Mesenchymal stem cell (in vitro differentiated cells and primary cell): ENCODE results near the gene LRP1.
"Not testable (repeated sequence)": the region's sequence is repeated elsewhere in the genome, so short reads cannot be mapped to it uniquely, and the experiment has no call there.

Source experiments
- DNase-seq: peaks from one replicate; pipeline ENCODE4 v3.0.0-alpha.2; 2013
- H2AFZ ChIP-seq: one replicate; pipeline ENCODE4 v1.6.1; 2013; ENCODE audit warnings: low read depth, mild to moderate bottlenecking, control low read depth, inconsistent platforms, low read length, moderate library complexity
- H2AK5ac ChIP-seq: 2 replicates; pipeline ENCODE4 v1.6.1; 2013; ENCODE audit warnings: low read length, moderate library complexity, mild to moderate bottlenecking, inconsistent platforms; ENCODE audit not compliant: severe bottlenecking
- H2BK120ac ChIP-seq: one replicate; pipeline ENCODE4 v1.6.1; 2013; ENCODE audit warnings: low read depth, mild to moderate bottlenecking, inconsistent platforms, low read length, moderate library complexity
- H2BK12ac ChIP-seq, 2 experiments: one replicate each; pipeline ENCODE4 v1.6.1; 2013; ENCODE audit warnings: inconsistent platforms in 2 of 2, low read length in 2 of 2, mild to moderate bottlenecking in 2 of 2, moderate library complexity in 2 of 2, control low read depth in 1 of 2
- H2BK15ac ChIP-seq: one replicate; pipeline ENCODE4 v1.6.1; 2013; ENCODE audit warnings: mild to moderate bottlenecking, low read depth, inconsistent platforms; ENCODE audit not compliant: poor library complexity, severe bottlenecking
- H2BK5ac ChIP-seq: 2 replicates; pipeline ENCODE4 v1.6.1; 2013; ENCODE audit warnings: low read depth, mild to moderate bottlenecking, low read length, control low read depth, inconsistent platforms; ENCODE audit not compliant: poor library complexity, severe bottlenecking
- H3K14ac ChIP-seq, 2 experiments: one replicate each; pipeline ENCODE4 v1.6.1; 2013; ENCODE audit warnings: inconsistent platforms in 2 of 2, low read length in 2 of 2, control low read depth in 1 of 2, mild to moderate bottlenecking in 1 of 2, moderate library complexity in 1 of 2
- H3K18ac ChIP-seq, 2 experiments: one replicate each; pipeline ENCODE4 v1.6.1; 2013; ENCODE audit warnings: inconsistent platforms in 2 of 2, low read length in 2 of 2, control low read depth in 1 of 2, low read depth in 1 of 2, mild to moderate bottlenecking in 1 of 2
- H3K23ac ChIP-seq, 2 experiments: one replicate each; pipeline ENCODE4 v1.6.1; 2013; ENCODE audit warnings: inconsistent platforms in 2 of 2, low read length in 2 of 2, mild to moderate bottlenecking in 2 of 2, moderate library complexity in 2 of 2, control low read depth in 1 of 2
- H3K27ac ChIP-seq: 2 replicates; pipeline ENCODE4 v1.5.1; 2013; ENCODE audit warnings: mild to moderate bottlenecking, moderate library complexity, low read length, control low read depth, inconsistent platforms; ENCODE audit not compliant: poor library complexity, severe bottlenecking
- H3K27me3 ChIP-seq, 2 experiments: 2 replicates each; pipeline versions ENCODE4 v1.6.1 to v1.7.0; 2013; ENCODE audit warnings: low read length in 2 of 2, mild to moderate bottlenecking in 2 of 2, moderate library complexity in 2 of 2, control low read depth in 1 of 2, inconsistent platforms in 1 of 2; ENCODE audit not compliant: control insufficient read depth in 1 of 2, insufficient read depth in 1 of 2
- H3K36me3 ChIP-seq, 2 experiments: 2 replicates each; pipeline versions ENCODE4 v1.6.1 to v1.7.0; 2013; ENCODE audit warnings: low read length in 2 of 2, control low read depth in 1 of 2, inconsistent platforms in 1 of 2, low read depth in 1 of 2, mild to moderate bottlenecking in 1 of 2; ENCODE audit not compliant: insufficient read depth in 2 of 2, control insufficient read depth in 1 of 2
- H3K4ac ChIP-seq, 2 experiments: one replicate each; pipeline ENCODE4 v1.6.1; 2013; ENCODE audit warnings: inconsistent platforms in 2 of 2, low read length in 2 of 2, mild to moderate bottlenecking in 2 of 2, moderate library complexity in 2 of 2, control low read depth in 1 of 2, low read depth in 1 of 2
- H3K4me1 ChIP-seq: 2 replicates; pipeline ENCODE4 v1.6.1; 2013; ENCODE audit warnings: low read depth, low read length, control low read depth; ENCODE audit not compliant: control insufficient read depth, insufficient read depth
- H3K4me2 ChIP-seq: 2 replicates; pipeline ENCODE4 v1.6.1; 2013; ENCODE audit warnings: low read length, mild to moderate bottlenecking, inconsistent platforms; ENCODE audit not compliant: poor library complexity, severe bottlenecking
- H3K4me3 ChIP-seq, 2 experiments: 2 replicates each; pipeline versions ENCODE4 v1.5.1 to v1.7.0; 2013; ENCODE audit warnings: low read length in 2 of 2, mild to moderate bottlenecking in 2 of 2, control low read depth in 1 of 2, low read depth in 1 of 2; ENCODE audit not compliant: insufficient read depth in 1 of 2
- H3K79me1 ChIP-seq: replicated peaks from 2 replicates; pipeline ENCODE4 v1.6.1; 2013; ENCODE audit warnings: mild to moderate bottlenecking, control low read depth, low read length, inconsistent platforms; ENCODE audit not compliant: poor library complexity, severe bottlenecking
- H3K9ac ChIP-seq: 2 replicates; pipeline ENCODE4 v1.7.0; 2013; ENCODE audit warnings: mild to moderate bottlenecking, low read length, moderate library complexity
- H3K9me3 ChIP-seq: 2 replicates; pipeline ENCODE4 v1.7.0; 2013; ENCODE audit warnings: mild to moderate bottlenecking, low read length; ENCODE audit not compliant: control insufficient read depth
- H4K8ac ChIP-seq: one replicate; pipeline ENCODE4 v1.6.1; 2013; ENCODE audit warnings: inconsistent platforms, mild to moderate bottlenecking, low read length, moderate library complexity
- H4K91ac ChIP-seq: one replicate; pipeline ENCODE4 v1.6.1; 2013; ENCODE audit warnings: mild to moderate bottlenecking, low read length, inconsistent platforms
- WGBS: methylation state at CpG from one replicate; pipeline ENCODE4 v1.1.7; 2013; ENCODE audit warnings: mixed read lengths; 5-methylcytosine and 5-hydroxymethylcytosine counted together

LRP1 gene

GRCh38 chr12:57118711-57119271 is 9.5 kb upstream of the LRP1 start:
- no peak overlapping the region for H2BK12ac ChIP-seq

GRCh38 chr12:57119294-57120085 is 8.8 kb upstream of the LRP1 start:
- Histone ChIP-seq H3K36me3 (no peaks in the 10 kb centered on the region), H2BK12ac (no peak overlapping the region)
- WGBS: 98% methylated on average over 3 of the region's 5 CpGs

More at GRCh38 chr12:57118711-57119271, 9.5 kb upstream of the LRP1 start:
- no peak overlapping the region for H3K27ac ChIP-seq
- H3K14ac ChIP-seq: no peak overlapping the region
- H3K79me1 ChIP-seq: no peaks in the 10 kb centered on the region
- WGBS: 85% methylated on average over 1 of the region's 1 CpG
- no peak overlapping the region for H3K9ac ChIP-seq
- no peak overlapping the region for H2AK5ac ChIP-seq
- DNase-seq: no peak
- H2BK120ac ChIP-seq: no peak overlapping the region
- no peaks in the 10 kb centered on the region for H3K27me3 ChIP-seq
- H2BK5ac ChIP-seq: no peak overlapping the region
- peak overlapping the region; percentile 60 for H2AFZ ChIP-seq
- H4K8ac ChIP-seq: no peak overlapping the region
- no peak overlapping the region for H3K4me2 ChIP-seq
- H3K23ac ChIP-seq: no peak overlapping the region
- H3K36me3 ChIP-seq: no peaks in the 10 kb centered on the region
- H4K91ac ChIP-seq: peak overlapping the region; percentile 7
- H3K9me3 ChIP-seq: no peaks in the 10 kb centered on the region
- no peak overlapping the region for H3K18ac ChIP-seq
- H2BK15ac ChIP-seq: no peak overlapping the region
- no peak overlapping the region for H3K4ac ChIP-seq
- H3K4me3 ChIP-seq: no peak overlapping the region
- H3K4me1 ChIP-seq: no peaks in the 10 kb centered on the region

GRCh38 chr12:57120718-57121117 is 7.6 kb upstream of the LRP1 start:
- H3K4ac ChIP-seq, H3K23ac ChIP-seq, H3K4me3 ChIP-seq, H3K4me1 ChIP-seq, H2AK5ac ChIP-seq, H2BK12ac ChIP-seq, H3K4me2 ChIP-seq, H3K27me3 ChIP-seq, H4K8ac ChIP-seq, H2BK120ac ChIP-seq, H4K91ac ChIP-seq, H3K36me3 ChIP-seq, H3K9ac ChIP-seq, H3K27ac ChIP-seq, H3K14ac ChIP-seq, H2BK5ac ChIP-seq, H2AFZ ChIP-seq, H3K79me1 ChIP-seq, H3K9me3 ChIP-seq, H3K18ac ChIP-seq, H2BK15ac ChIP-seq, DNase-seq: not testable (repeated sequence)
- WGBS: 93% methylated on average over 8 of the region's 11 CpGs

More at GRCh38 chr12:57119294-57120085, 8.8 kb upstream of the LRP1 start:
- Histone ChIP-seq H3K4me3 (no peak overlapping the region), H3K4ac (no peak overlapping the region), H2BK120ac (no peak overlapping the region), H3K14ac (no peak overlapping the region), H2AFZ (peak overlapping the region; percentile 60), H3K9ac (no peak overlapping the region), H3K27ac (no peak overlapping the region), H3K18ac (no peak overlapping the region), H3K79me1 (no peaks in the 10 kb centered on the region), H3K9me3 (no peaks in the 10 kb centered on the region), H3K4me2 (no peak overlapping the region), H4K8ac (no peak overlapping the region), H2AK5ac (no peak overlapping the region), H2BK15ac (no peak overlapping the region), H2BK5ac (no peak overlapping the region), H3K23ac (no peak overlapping the region), H3K27me3 (no peaks in the 10 kb centered on the region), H3K4me1 (no peaks in the 10 kb centered on the region), H4K91ac (no peak overlapping the region)
- DNase-seq: no peak

GRCh38 chr12:57123813-57124212 is 4.5 kb upstream of the LRP1 start:
- WGBS: 33% methylated on average over 1 of the region's 2 CpGs
- H2BK15ac ChIP-seq: no peak overlapping the region
- H4K8ac ChIP-seq: no peak overlapping the region
- no peak overlapping the region for H4K91ac ChIP-seq
- H2AFZ ChIP-seq: no peak overlapping the region
- H2BK12ac ChIP-seq: no peak overlapping the region
- no peak overlapping the region for H3K18ac ChIP-seq
- H3K4me1 ChIP-seq: peaks cover 4% of the 10 kb centered on the region
- H3K36me3 ChIP-seq: no peaks in the 10 kb centered on the region
- no peak overlapping the region for H3K9ac ChIP-seq
- peaks cover 1% of the 10 kb centered on the region for H3K79me1 ChIP-seq
- H3K27me3 ChIP-seq: no peaks in the 10 kb centered on the region
- no peak overlapping the region for H2BK5ac ChIP-seq
- no peak overlapping the region for H3K4me3 ChIP-seq
- H3K4ac ChIP-seq: no peak overlapping the region
- H3K4me2 ChIP-seq: no peak overlapping the region
- no peak overlapping the region for H3K14ac ChIP-seq
- no peak overlapping the region for H2BK120ac ChIP-seq
- DNase-seq: no peak
- H3K27ac ChIP-seq: no peak overlapping the region
- H3K23ac ChIP-seq: no peak overlapping the region
- H2AK5ac ChIP-seq: no peak overlapping the region
- no peaks in the 10 kb centered on the region for H3K9me3 ChIP-seq
